Activated CD4-positive, alpha-beta T cell treated with anti-CD3 and anti-CD28 coated beads, Interleukin-2, amount 10 ng/mL, durations not matched to agents 24 days and 14 days (primary cell): ENCODE data around the gene PHF14. TPM values are rescaled to one million over a fixed set of nuclear protein-coding genes. Genes with fewer than 3 reads are reported as not detected.
"Not testable (repeated sequence)": the region's sequence is repeated elsewhere in the genome, so short reads cannot be mapped to it uniquely, and the experiment has no call there.

Source experiments
- DNase-seq: peaks from one replicate; pipeline ENCODE4 v3.0.0; 2022
- H3K27ac Mint-ChIP-seq: one replicate; pipeline ENCODE4 v1.8.0; 2022; ENCODE audit warnings: mild to moderate bottlenecking, mixed read lengths
- H3K27me3 Mint-ChIP-seq: one replicate; pipeline ENCODE4 v1.8.0; 2022; ENCODE audit warnings: mixed read lengths
- H3K36me3 Mint-ChIP-seq: one replicate; pipeline ENCODE4 v1.8.0; 2022; ENCODE audit warnings: low read depth, mild to moderate bottlenecking, mixed read lengths
- H3K4me1 Mint-ChIP-seq: one replicate; pipeline ENCODE4 v1.8.0; 2021; ENCODE audit warnings: mixed read lengths
- H3K4me3 Mint-ChIP-seq: one replicate; pipeline ENCODE4 v1.8.0; 2022; ENCODE audit warnings: mild to moderate bottlenecking, moderate library complexity, mixed read lengths
- H3K9me3 Mint-ChIP-seq: one replicate; pipeline ENCODE4 v1.8.0; 2021; ENCODE audit warnings: mixed read lengths
- intact Hi-C: fragments of 100-400 bp; cut with micrococcal nuclease; formaldehyde crosslinking; loops from one replicate; pipeline ENCODE4 v1.15.1; 2023
- total RNA-seq: library from RNA; stranded (reverse); gene quantifications from 2 replicates; pipeline ENCODE4 v1.2.3, GENCODE V29; 2022

Gene PHF14
- 36.7 and 42.7 TPM in 2 replicates for total RNA-seq

- DNase-seq = peak; percentile 98
- H3K27me3 Mint-ChIP-seq = peaks cover 17% of the 10 kb centered on the region
Observed at GRCh38 chr7:10973061-10973941, at the start of gene PHF14. Gene PHF14, plus strand, starts transcription at chr7:10973872. Its CDS starts 452 bp downstream, at chr7:10974324.

GRCh38 chr7:10924370-10924769, 49.3 kb upstream of the PHF14 start:
- Mint-ChIP-seq H3K4me1 (no peaks in the 10 kb centered on the region), H3K36me3 (no peaks in the 10 kb centered on the region), H3K27ac (no peak overlapping the region), H3K9me3 (no peaks in the 10 kb centered on the region), H3K27me3 (no peaks in the 10 kb centered on the region), H3K4me3 (no peak overlapping the region)
- intact Hi-C loops = no loop called here
- DNase-seq = no peak

More at GRCh38 chr7:10973061-10973941, at the start of gene PHF14:
- Mint-ChIP-seq H3K9me3 (peaks cover 4% of the 10 kb centered on the region), H3K27ac (peak within 1 kb of the TSS; percentile 93), H3K36me3 (peaks cover 24% of the 10 kb centered on the region), H3K4me1 (peaks cover 32% of the 10 kb centered on the region), H3K4me3 (peak within 1 kb of the TSS; percentile 94)
- intact Hi-C loops = loop anchor here (1.0 to 2.0 kb wide), 2 partner anchors 33 to 148 kb away; a partner anchor contains a TSS

GRCh38 chr7:10928203-10928602, 45.5 kb upstream of the PHF14 start:
- H3K4me3 Mint-ChIP-seq, H3K27me3 Mint-ChIP-seq, H3K9me3 Mint-ChIP-seq, intact Hi-C loops, H3K4me1 Mint-ChIP-seq, H3K27ac Mint-ChIP-seq, DNase-seq: not testable (repeated sequence)
- peaks cover 17% of the 10 kb centered on the region for H3K36me3 Mint-ChIP-seq

- no peaks in the 10 kb centered on the region for H3K27me3 Mint-ChIP-seq
- DNase-seq = no peak
- no peak overlapping the region for H3K4me3 Mint-ChIP-seq
- intact Hi-C loops = no loop called here
- H3K9me3 Mint-ChIP-seq = no peaks in the 10 kb centered on the region
- peaks cover 29% of the 10 kb centered on the region for H3K36me3 Mint-ChIP-seq
- H3K27ac Mint-ChIP-seq = no peak overlapping the region
- no peaks in the 10 kb centered on the region for H3K4me1 Mint-ChIP-seq
Observed at GRCh38 chr7:10930551-10930950, 43.1 kb upstream of the PHF14 start.

GRCh38 chr7:10931161-10931560, 42.5 kb upstream of the PHF14 start:
- DNase-seq = no peak
- Mint-ChIP-seq H3K9me3 (no peaks in the 10 kb centered on the region), H3K4me3 (no peak overlapping the region), H3K27me3 (no peaks in the 10 kb centered on the region), H3K4me1 (peaks cover 1% of the 10 kb centered on the region), H3K36me3 (peaks cover 35% of the 10 kb centered on the region), H3K27ac (no peak overlapping the region)
- intact Hi-C loops = no loop called here

- DNase-seq = no peak
- intact Hi-C loops = no loop called here
- Mint-ChIP-seq H3K4me3 (no peak overlapping the region), H3K27ac (no peak overlapping the region), H3K9me3 (no peaks in the 10 kb centered on the region), H3K27me3 (no peaks in the 10 kb centered on the region), H3K36me3 (peaks cover 48% of the 10 kb centered on the region), H3K4me1 (peaks cover 11% of the 10 kb centered on the region)
Observed at GRCh38 chr7:10934292-10934691, 39.4 kb upstream of the PHF14 start.

- Mint-ChIP-seq H3K27ac (no peak overlapping the region), H3K4me3 (no peak overlapping the region), H3K4me1 (peaks cover 12% of the 10 kb centered on the region), H3K27me3 (no peaks in the 10 kb centered on the region), H3K36me3 (peaks cover 24% of the 10 kb centered on the region), H3K9me3 (no peaks in the 10 kb centered on the region)
- DNase-seq = no peak
- intact Hi-C loops = no loop called here
Observed at GRCh38 chr7:10939237-10939910, 34.3 kb upstream of the PHF14 start.

GRCh38 chr7:10939911-10940703, 33.6 kb upstream of the PHF14 start:
- peak; percentile 96 for DNase-seq
- Mint-ChIP-seq H3K4me1 (peaks cover 12% of the 10 kb centered on the region), H3K27ac (no peak overlapping the region), H3K4me3 (no peak overlapping the region), H3K27me3 (no peaks in the 10 kb centered on the region), H3K9me3 (no peaks in the 10 kb centered on the region), H3K36me3 (peaks cover 24% of the 10 kb centered on the region)
- intact Hi-C loops = loop anchor here (1.0 to 10.0 kb wide), 3 partner anchors 33 to 272 kb away; partner anchors contain the start of gene PHF14

- no peak overlapping the region for H3K4me3 Mint-ChIP-seq
- H3K9me3 Mint-ChIP-seq = no peaks in the 10 kb centered on the region
- intact Hi-C loops = loop anchor here (1.0 to 10.0 kb wide), 3 partner anchors 32 to 271 kb away; partner anchors contain the start of gene PHF14
- peak; percentile 65 for DNase-seq
- peaks cover 16% of the 10 kb centered on the region for H3K36me3 Mint-ChIP-seq
- peaks cover 15% of the 10 kb centered on the region for H3K4me1 Mint-ChIP-seq
- no peak overlapping the region for H3K27ac Mint-ChIP-seq
- H3K27me3 Mint-ChIP-seq = no peaks in the 10 kb centered on the region
Observed at GRCh38 chr7:10940704-10941355, 32.8 kb upstream of the PHF14 start.

GRCh38 chr7:10950494-10950893, 23.2 kb upstream of the PHF14 start:
- Mint-ChIP-seq H3K9me3 (peaks cover 10% of the 10 kb centered on the region), H3K27ac (no peak overlapping the region), H3K27me3 (peaks cover 11% of the 10 kb centered on the region), H3K4me3 (no peak overlapping the region), H3K4me1 (peaks cover 4% of the 10 kb centered on the region), H3K36me3 (no peaks in the 10 kb centered on the region)
- intact Hi-C loops = no loop called here
- no peak for DNase-seq

GRCh38 chr7:10950974-10951578, 22.6 kb upstream of the PHF14 start:
- Mint-ChIP-seq H3K9me3 (peaks cover 10% of the 10 kb centered on the region), H3K27me3 (peaks cover 11% of the 10 kb centered on the region)
- H3K4me1 Mint-ChIP-seq, DNase-seq, intact Hi-C loops, H3K4me3 Mint-ChIP-seq, H3K27ac Mint-ChIP-seq, H3K36me3 Mint-ChIP-seq: not testable (repeated sequence)

- Mint-ChIP-seq H3K27me3 (peaks cover 10% of the 10 kb centered on the region), H3K9me3 (peaks cover 10% of the 10 kb centered on the region), H3K4me1 (peaks cover 2% of the 10 kb centered on the region), H3K27ac (no peak overlapping the region), H3K36me3 (no peaks in the 10 kb centered on the region), H3K4me3 (no peak overlapping the region)
- no peak for DNase-seq
- intact Hi-C loops = no loop called here
Observed at GRCh38 chr7:10952588-10952987, 21.1 kb upstream of the PHF14 start.
